Upper lobe of left lung (tissue), 6 donors: Measurements from ENCODE around the gene SAMD4A. TPM values are rescaled to one million over a fixed set of nuclear protein-coding genes. Genes with fewer than 3 reads are reported as not detected.

ENCODE experiments used
- ATAC-seq, 2 donors: fragments of 200-7000 bp; cut with Tn5 transposase; one replicate each; pipeline ENCODE4 v1.9.1; 2022; ENCODE audit warnings: mild to moderate bottlenecking in 2 of 2, moderate library complexity in 2 of 2; ENCODE audit not compliant: low FRiP score in 2 of 2
- DNase-seq, 2 donors: peaks; one replicate each; pipeline ENCODE4 v3.0.0-alpha.2; 2019 to 2020
- H3K27ac ChIP-seq, 4 donors: fragments of 200-600 bp; sonication (generic); one replicate each; pipeline ENCODE4 v1.5.1; 2016 to 2019
- H3K27me3 ChIP-seq, 4 donors: fragments of 200-600 bp; sonication (generic); one replicate each; pipeline ENCODE4 v1.5.1; 2017 to 2019
- H3K36me3 ChIP-seq, 4 donors: fragments of 200-600 bp; sonication (generic); one replicate each; pipeline ENCODE4 v1.5.1; 2016 to 2019
- H3K4me1 ChIP-seq, 4 donors: fragments of 200-600 bp; sonication (generic); one replicate each; pipeline ENCODE4 v1.5.1; 2018 to 2019
- H3K4me3 ChIP-seq, 4 donors: fragments of 200-600 bp; sonication (generic); one replicate each; pipeline ENCODE4 v1.5.1; 2017 to 2019; ENCODE audit warnings: mild to moderate bottlenecking in 2 of 4, moderate library complexity in 1 of 4
- H3K9me3 ChIP-seq, 4 donors: fragments of 200-600 bp; sonication (generic); one replicate each; pipeline ENCODE4 v1.5.1; 2018 to 2019
- CTCF ChIP-seq, 6 experiments: fragments of 450-650 bp in 4 of 6; fragments of 200-600 bp in 2 of 6; sonication (generic) in 2 of 6; IDR thresholded peaks; one replicate each; pipeline ENCODE4 v1.5.1; 2016 to 2019; ENCODE audit warnings: antibody characterized with exemption in 6 of 6
- EP300 ChIP-seq, 4 donors: sonication (generic); formaldehyde crosslinking; IDR thresholded peaks; one replicate each; pipeline ENCODE4 v1.5.1; 2017; ENCODE audit warnings: antibody characterized with exemption in 4 of 4, control low read depth in 2 of 4
- POLR2A ChIP-seq, 4 donors: fragments of 450-650 bp; IDR thresholded peaks; one replicate each; pipeline ENCODE4 v1.5.1; 2016 to 2017; ENCODE audit warnings: antibody characterized with exemption in 4 of 4, mild to moderate bottlenecking in 2 of 4
- POLR2AphosphoS5 ChIP-seq, 2 donors: sonication (generic); formaldehyde crosslinking; IDR thresholded peaks; one replicate each; pipeline ENCODE4 v1.5.1; 2017; ENCODE audit warnings: antibody characterized with exemption in 2 of 2
- WGBS, 2 donors: methylation state at CpG; one replicate each; pipeline ENCODE4 v1.1.5; 2017 to 2018; 5-methylcytosine and 5-hydroxymethylcytosine counted together
- total RNA-seq, 6 donors: library from RNA; depleted of rRNA in 4 of 6; stranded (reverse); fragments of >200 nt in 4 of 6; gene quantifications; one replicate each; pipeline versions ENCODE4 v1.1.0 to v1.2.1, GENCODE V29; 2016 to 2021
- donor health status: DM: no; HTN: no; CAD: no; lungs with moderate emphysema.
- donor health status: DM: no; HTN: yes; CAD: no; lungs with severe emphysema.

SAMD4A gene
- total RNA-seq, 6 donors from 2014 or later, result 26.0 to 68.3 (median 37.0) TPM

GRCh38 chr14:54704768-54705167 is 137.8 kb downstream of the SAMD4A start:
- Histone ChIP-seq H3K27me3 (no peaks in the 10 kb centered on the region), H3K27ac (no peak overlapping the region), H3K4me1 (peaks cover 0 to 6% (median 0%) of the 10 kb centered on the region in 4 donors), H3K36me3 (peaks cover 0 to 6% (median 3%) of the 10 kb centered on the region in 4 donors), H3K4me3 (no peak overlapping the region), H3K9me3 (no peaks in the 10 kb centered on the region)
- no peak for TF ChIP-seq CTCF (IDR thresholded peaks at IDR 0.05)
- no peak for TF ChIP-seq EP300 (IDR thresholded peaks at IDR 0.05)
- TF ChIP-seq POLR2A (IDR thresholded peaks at IDR 0.05), result no peak
- TF ChIP-seq POLR2AphosphoS5 (IDR thresholded peaks at IDR 0.05), result no peak
- ATAC-seq, result no peak
- WGBS, 2 donors, result 80 to 86% methylated on average over 2 of the region's 2 CpGs
- DNase-seq, result no peak

GRCh38 chr14:54706769-54707168 is 139.8 kb downstream of the SAMD4A start:
- peaks cover under 1 to 3% (median 3%) of the 10 kb centered on the region in 4 donors for H3K4me1 ChIP-seq
- H3K9me3 ChIP-seq, result no peaks in the 10 kb centered on the region
- ATAC-seq (no peak), DNase-seq (no peak)
- H3K4me3 ChIP-seq, result no peak overlapping the region
- no peak for TF ChIP-seq POLR2AphosphoS5 (IDR thresholded peaks at IDR 0.05)
- H3K36me3 ChIP-seq, result peaks cover 0 to 6% (median 3%) of the 10 kb centered on the region in 4 donors
- no peaks in the 10 kb centered on the region for H3K27me3 ChIP-seq
- no peak overlapping the region for H3K27ac ChIP-seq
- 86 to 96% methylated on average over 2 of the region's 2 CpGs for WGBS, 2 donors

GRCh38 chr14:54708161-54708560 is 141.2 kb downstream of the SAMD4A start:
- Histone ChIP-seq H3K27me3 (no peaks in the 10 kb centered on the region), H3K27ac (no peak overlapping the region), H3K9me3 (no peaks in the 10 kb centered on the region), H3K36me3 (peaks cover 0 to under 1% (median 0%) of the 10 kb centered on the region in 4 donors), H3K4me3 (no peak overlapping the region), H3K4me1 (peaks cover 11 to 15% (median 13%) of the 10 kb centered on the region in 4 donors)
- DNase-seq (no peak), ATAC-seq (no peak)
- TF ChIP-seq CTCF (IDR thresholded peaks at IDR 0.05), result no peak
- no peak for TF ChIP-seq POLR2A (IDR thresholded peaks at IDR 0.05)
- no peak for TF ChIP-seq EP300 (IDR thresholded peaks at IDR 0.05)
- no peak for TF ChIP-seq POLR2AphosphoS5 (IDR thresholded peaks at IDR 0.05)
- 92 to 94% methylated on average over 2 of the region's 2 CpGs for WGBS, 2 donors

GRCh38 chr14:54708982-54709381 is 142.1 kb downstream of the SAMD4A start:
- TF ChIP-seq POLR2A (IDR thresholded peaks at IDR 0.05), result no peak
- TF ChIP-seq POLR2AphosphoS5 (IDR thresholded peaks at IDR 0.05), result no peak
- TF ChIP-seq EP300 (IDR thresholded peaks at IDR 0.05), result no peak
- H3K27ac ChIP-seq, result no peak overlapping the region
- no peak for ATAC-seq
- peaks cover 11 to 20% (median 14%) of the 10 kb centered on the region in 4 donors for H3K4me1 ChIP-seq
- H3K9me3 ChIP-seq, result no peaks in the 10 kb centered on the region
- H3K36me3 ChIP-seq, result no peaks in the 10 kb centered on the region
- WGBS, 2 donors, result 67 to 75% methylated on average over 5 of the region's 5 CpGs
- no peak for DNase-seq
- no peak overlapping the region for H3K4me3 ChIP-seq
- H3K27me3 ChIP-seq, result no peaks in the 10 kb centered on the region

GRCh38 chr14:54709444-54709843 is 142.5 kb downstream of the SAMD4A start:
- no peak for DNase-seq
- TF ChIP-seq EP300 (IDR thresholded peaks at IDR 0.05), result peak in 1 of 4 donors; percentile 1
- no peak for TF ChIP-seq POLR2AphosphoS5 (IDR thresholded peaks at IDR 0.05)
- Histone ChIP-seq H3K27me3 (no peaks in the 10 kb centered on the region), H3K36me3 (no peaks in the 10 kb centered on the region), H3K4me3 (no peak overlapping the region), H3K9me3 (no peaks in the 10 kb centered on the region), H3K4me1 (peaks cover 11 to 20% (median 14%) of the 10 kb centered on the region in 4 donors), H3K27ac (no peak overlapping the region)
- ATAC-seq, result peak; percentile 16 to 84
- WGBS, 2 donors, result 51 to 57% methylated on average over 2 of the region's 2 CpGs

- Histone ChIP-seq H3K4me1 (peaks cover 11 to 20% (median 14%) of the 10 kb centered on the region in 4 donors), H3K9me3 (no peaks in the 10 kb centered on the region), H3K27ac (no peak overlapping the region), H3K27me3 (no peaks in the 10 kb centered on the region), H3K36me3 (no peaks in the 10 kb centered on the region), H3K4me3 (no peak overlapping the region)
- ATAC-seq (no peak), DNase-seq (no peak)
- TF ChIP-seq POLR2AphosphoS5 (IDR thresholded peaks at IDR 0.05) (no peak), POLR2A (IDR thresholded peaks at IDR 0.05) (no peak), EP300 (IDR thresholded peaks at IDR 0.05) (no peak), CTCF (IDR thresholded peaks at IDR 0.05) (no peak)
Observed at GRCh38 chr14:54709867-54710266, 142.9 kb downstream of the SAMD4A start.
